GM21737 (cell line): Measurements from ENCODE around the gene TFCP2L1.

Experiments
- ATAC-seq: cut with Tn5 transposase; IDR thresholded peaks from one replicate; pipeline ENCODE4 v1.9.1; 2021; ENCODE audit warnings: mild to moderate bottlenecking, moderate library complexity; ENCODE audit not compliant: unreplicated experiment

The TFCP2L1 gene

DNA sequence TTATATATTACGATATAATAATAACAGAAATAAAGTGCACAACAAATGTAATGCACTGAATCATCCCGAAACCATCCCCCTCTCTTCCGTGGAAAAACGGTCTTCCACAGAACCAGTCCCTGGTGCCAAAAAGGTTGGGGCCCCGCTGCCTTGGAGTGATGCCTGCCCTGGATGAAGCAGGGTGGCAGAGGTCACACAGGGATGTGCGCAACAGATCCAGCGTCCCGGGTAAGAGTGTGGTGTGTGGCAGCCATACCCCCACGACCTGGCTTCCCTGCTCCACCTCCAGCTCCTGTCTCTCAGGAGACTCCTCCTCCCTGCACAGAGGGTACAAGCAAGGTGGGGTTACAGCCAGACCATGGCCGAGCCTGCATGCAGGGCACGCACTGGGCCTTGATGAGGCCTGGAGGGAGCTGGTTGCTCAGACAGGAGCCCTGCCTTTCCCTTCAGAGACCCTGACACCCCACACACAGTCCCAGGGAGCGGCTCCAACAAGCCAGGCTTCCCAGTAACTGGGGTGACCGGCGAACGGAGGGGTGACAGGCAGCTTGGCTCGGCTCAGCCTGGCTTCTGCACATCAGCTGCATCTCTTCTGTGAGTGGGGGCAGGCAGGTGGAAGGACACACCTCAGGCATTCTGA lies 41.1 kb downstream of the TFCP2L1 start:
- no peak for ATAC-seq

DNA sequence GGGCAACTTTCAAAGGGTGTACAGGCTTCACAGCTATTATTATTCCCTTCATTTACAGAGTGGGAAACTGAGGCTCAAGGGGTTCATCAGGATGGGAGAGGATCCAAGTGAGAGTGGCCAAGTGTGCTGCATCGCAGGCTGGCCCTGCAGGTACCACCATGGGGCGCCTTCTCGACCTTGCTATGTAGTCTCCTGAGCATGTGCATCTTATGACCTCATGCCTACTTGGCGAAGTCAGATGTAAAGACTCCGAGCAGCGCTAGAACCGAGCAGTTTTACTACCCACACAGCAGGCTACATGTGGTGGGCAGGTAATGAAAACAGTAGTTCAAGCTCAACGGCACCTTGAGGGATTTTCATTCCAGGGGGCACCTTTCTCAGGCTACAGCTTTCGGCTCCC lies 42.0 kb downstream of the TFCP2L1 start:
- ATAC-seq, result no peak

DNA sequence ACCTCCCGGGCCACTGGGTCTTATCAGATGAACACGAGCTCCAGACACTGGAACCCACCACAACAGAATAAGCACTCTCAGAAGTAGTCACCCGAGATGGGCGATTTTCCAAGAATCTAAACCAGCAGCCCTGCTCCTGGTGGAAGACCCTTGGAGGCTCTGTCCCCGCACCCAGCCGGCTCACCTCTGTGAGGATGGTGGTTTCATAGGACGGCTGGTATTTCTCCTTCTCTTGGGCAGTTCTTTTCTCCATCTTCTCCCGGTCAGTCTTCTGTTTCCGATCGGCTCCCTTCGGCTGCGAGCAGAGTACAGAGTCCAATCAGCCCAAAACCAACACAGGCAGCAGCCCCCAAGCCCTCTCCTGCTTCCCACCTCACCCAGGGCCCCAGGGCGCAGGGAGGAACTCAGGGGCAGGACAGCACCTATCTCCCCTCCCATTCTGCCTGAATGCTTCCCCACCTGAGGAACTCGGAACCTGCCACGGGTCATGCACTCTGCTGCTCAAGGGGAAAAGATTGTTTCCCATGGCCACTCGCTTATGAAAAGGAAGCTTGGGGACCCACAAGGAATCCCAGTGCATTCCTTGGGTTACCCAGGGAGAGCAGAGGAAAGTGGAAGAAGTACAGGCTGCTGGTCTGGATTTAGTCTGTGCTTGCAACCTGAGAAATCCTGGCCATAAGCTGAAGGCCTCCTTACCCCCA lies 42.7 kb downstream of the TFCP2L1 start:
- ATAC-seq, result no peak

DNA sequence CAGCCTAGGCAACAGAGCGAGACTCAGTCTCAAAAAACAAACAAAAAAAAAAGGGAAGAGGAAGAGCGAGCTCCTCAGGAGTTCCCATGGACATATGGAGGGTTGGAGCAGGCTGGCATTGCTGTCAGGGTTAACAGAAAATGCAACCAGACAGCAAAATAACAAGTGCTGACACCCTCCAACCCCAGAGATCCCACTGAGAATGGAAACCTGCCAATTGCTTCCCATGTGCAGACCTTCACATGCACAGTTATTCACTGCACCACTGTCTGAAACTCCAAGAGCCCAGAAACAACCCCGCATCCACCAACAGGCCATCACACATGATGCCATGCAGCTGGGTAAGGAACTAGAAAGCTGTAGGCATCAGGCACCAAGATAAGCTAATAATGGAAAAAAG lies 43.5 kb downstream of the TFCP2L1 start:
- ATAC-seq, result no peak

DNA sequence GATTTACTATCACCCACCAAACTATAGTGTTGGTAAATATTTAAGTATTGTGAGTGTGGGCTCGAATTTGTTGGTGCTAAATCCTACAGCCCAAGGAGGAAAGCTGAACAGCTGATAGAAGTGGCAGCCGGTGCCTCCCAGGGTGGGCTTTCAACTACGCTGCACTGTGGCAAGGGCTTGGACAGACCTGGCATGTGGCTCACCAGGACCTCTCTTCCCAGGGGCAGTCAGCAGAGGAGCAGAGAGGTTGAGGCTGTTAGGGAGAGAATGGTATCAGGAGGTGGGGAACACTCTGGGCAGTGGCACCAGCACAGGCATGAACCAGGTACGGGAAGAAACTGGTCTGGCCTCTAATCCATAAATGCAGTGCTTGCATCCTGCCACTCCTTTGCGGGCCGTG lies 44.6 kb downstream of the TFCP2L1 start:
- ATAC-seq, result no peak

DNA sequence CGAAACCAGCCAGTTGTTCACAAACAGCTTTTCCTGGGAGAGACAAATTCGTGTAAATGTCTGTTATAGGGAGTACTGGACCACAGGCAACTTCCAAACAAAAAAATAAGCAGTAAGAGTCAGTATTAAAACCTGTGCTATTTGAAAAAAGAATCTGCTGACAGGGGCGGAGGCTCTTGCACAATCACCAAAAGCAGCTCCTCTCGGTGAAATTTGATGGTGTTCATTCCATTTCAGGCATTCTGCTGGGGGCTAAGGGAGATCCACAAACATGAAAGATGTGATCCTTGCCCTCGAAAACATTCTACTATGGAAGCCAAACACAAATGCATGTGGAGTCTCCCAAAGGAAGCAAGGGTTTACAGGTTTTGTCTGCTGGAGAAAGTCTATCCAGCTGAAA lies 45.0 kb downstream of the TFCP2L1 start:
- no peak for ATAC-seq

DNA sequence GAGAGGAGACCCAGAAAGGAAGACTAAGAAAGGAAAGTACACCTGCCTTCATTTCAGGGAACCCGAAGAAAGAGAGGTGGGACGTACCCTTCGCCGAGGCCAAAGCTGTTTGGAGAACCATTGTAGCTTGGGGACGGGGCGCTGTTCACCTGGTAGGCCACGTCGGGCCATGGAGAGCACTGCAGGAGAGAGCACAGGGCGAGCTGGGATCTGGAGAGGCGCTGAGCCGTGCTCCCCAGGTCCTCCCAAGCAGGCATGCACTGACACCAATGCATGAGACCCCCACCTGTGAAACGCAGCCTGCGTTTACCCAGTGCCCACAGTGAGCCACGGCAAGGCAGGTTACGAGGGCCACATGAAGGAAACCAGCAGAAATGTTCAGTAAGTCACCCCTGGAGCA lies 45.5 kb downstream of the TFCP2L1 start:
- ATAC-seq, result no peak

DNA sequence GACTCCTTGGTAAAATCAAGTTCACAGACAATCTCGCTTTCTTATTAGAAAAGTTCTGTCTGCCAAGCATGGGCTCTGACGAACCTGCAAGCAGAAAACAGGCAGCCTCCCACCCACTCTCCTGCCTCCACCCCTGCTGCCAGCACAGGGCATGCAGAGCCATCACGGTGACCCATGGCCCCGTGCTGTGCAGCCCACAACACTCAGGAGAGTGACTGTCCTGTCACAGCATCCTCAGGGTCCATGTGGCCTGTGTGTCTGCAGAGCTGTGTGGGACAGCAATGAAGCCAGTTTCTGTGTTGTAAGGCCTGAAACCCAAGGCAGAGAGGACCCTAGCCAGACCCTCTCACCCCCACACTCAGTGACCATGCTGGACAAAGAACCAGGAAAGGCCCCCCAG lies 46.2 kb downstream of the TFCP2L1 start:
- ATAC-seq, result no peak

DNA sequence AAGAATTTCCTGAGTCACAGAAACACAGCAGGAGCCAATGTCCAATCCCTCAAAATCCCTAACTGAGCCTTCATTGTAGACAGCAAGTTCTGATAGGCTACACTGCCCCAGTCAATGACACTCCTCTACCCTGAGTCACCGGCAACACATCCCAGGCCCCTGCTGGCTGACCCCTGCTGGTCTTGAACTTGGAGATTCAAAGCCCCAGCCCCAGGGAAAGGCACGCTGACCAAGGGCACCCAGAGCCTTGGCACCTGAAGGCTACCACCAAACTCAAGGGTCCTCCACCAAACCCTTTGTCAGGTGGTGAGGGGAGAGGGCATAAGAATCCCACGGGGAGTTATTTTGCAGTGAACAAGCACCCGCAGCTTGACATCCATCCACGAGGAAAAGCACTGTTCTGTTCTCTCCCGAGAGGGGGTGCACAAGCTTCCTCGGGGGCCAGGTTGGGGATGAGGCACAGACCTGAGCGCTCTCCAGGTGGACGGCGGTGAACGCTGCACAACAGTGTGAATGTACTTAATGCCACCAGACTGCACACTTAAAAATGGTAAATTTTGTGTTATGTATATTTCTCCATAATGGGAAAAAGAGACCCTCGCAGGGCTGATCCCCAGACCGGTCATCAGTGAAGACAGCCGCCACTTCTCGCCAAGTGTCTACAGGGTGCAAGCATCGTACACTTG lies 46.9 kb downstream of the TFCP2L1 start:
- ATAC-seq, result no peak

DNA sequence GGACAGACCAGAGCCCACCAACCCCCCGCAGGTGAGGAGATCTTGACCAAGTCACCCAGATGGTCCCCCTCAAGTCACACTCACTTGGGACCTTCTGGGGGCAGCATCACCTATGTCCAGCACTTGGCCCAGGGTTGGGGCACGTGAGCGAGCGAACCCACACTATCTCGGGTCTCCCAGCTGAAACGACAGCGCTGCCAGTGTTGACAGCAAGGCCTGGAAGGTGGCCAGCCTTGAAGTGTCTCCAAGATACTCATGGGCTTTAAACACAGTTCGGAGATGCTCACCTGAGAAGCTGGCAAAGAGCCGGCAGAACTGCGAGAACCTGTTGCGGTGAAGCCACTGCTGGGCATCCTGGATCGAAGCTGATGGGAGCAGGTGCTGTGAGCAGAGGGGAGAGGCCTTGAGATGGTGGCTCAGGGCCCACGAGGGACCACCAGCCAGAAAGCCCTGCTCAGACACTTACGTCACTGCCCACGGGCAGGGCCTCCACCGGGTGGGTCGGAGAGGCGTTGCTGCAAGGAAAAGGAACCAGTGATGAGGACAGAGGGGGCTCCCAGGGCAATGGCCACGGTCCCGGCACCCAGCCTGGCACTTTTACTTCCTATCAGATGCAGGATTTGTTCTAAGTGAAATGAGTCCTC lies 47.5 kb downstream of the TFCP2L1 start:
- no peak for ATAC-seq

DNA sequence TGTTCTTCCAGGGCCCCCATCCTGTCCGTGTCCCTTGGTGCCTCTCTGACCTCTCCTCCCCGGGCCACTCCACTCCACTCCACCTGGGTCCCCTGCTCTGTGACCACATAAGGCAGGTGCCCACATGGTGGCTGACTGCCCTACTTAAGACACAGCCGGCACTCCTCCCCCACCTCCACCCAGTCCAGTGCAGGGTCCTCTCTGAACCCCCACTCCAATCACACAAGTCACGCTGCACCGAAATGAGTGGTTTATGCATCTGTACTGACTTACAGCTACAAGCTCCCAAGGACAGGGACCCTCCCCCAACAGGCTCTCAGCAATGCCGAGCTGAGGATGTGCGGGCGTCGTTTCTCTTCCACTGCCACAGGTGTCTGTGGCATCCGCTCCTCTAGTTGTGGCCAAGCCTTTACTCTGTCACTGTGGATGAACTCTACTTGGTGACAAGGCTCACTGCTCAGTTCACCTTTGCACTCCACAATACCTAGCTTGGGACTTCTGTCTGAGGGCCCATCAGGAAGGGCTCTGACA lies 48.3 kb downstream of the TFCP2L1 start:
- ATAC-seq, result no peak

DNA sequence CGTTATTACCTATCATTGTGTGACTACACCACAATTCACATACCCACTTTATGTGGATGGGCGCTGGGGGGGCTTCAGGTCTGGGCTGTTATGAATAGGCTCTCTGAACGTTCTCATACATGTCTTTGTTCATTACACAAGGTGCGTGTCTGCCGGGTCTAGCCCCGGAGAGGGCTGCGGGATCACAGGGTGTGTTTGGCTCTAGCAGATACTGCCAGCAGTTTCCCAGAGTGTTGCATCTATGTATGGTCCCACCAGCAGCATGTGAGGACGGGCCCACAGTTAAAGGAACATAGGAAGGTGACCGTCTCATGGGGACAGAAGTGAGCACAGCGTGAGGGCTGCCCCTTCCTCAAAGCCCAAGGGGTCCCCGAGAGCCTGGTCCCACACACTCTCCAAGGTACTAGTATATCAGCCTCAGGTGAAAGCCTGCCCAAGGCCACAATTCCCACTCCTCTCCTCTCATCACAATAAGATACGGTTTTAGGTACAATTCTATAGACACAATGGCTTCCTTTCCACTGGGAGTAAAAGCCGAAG lies 48.8 kb downstream of the TFCP2L1 start:
- ATAC-seq, result no peak

DNA sequence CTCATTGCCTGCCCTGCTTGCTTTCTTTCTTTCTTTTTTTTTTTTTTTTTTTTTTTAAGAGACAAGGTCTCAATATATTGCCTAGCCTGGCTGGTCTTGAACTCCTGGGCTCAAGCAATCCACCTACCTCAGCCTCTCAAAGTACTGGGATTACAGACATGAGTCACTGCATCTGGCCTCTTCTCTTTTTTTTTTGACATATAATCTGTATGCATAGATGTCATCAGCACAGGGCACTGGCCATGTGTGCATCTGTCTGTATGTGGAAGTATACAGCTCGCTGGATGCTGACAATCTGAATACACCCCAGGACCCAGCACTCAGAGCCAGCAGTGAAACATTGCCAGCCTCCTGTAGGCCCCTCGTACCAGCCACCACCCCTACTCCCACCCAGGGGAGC lies 49.5 kb downstream of the TFCP2L1 start:
- no peak for ATAC-seq

DNA sequence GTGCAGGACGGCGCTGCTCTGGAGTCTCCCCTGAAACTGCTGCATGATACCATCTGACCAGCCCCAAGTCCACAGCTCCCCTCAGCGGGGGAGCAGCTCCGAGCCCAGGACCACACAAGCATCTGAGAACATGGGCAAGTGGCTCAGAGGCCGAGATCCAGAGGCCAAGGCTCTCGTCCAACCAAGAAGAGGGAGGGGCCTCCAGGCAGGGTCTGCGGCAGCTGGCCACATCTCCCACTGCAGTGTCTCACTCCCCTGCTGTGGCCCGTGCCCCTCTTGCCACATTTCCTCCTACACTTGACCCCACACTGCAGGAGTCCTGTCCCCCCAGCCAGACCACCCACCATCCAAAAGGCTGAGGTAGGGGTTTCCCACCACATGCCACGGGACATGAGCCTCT lies 50.2 kb downstream of the TFCP2L1 start:
- no peak for ATAC-seq

DNA sequence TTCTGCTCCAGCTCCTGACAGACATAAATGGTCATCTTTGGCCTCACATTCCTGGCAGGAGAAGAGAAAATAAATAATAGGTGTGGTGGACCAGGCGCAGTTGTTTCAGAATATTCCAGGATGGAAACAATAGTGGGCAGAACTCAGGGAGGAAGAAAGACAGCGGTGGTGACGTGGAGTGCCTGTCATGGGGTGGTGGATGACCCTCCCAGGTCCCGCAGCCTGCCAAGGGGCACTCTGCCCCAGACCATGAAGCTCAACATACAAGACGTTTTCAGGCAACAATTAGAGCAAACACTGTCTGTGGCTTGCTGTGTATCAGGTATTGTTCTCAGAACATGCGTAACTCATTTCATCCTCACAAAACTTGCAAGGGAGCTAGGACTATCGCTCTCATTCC lies 50.9 kb downstream of the TFCP2L1 start:
- ATAC-seq, result no peak

DNA sequence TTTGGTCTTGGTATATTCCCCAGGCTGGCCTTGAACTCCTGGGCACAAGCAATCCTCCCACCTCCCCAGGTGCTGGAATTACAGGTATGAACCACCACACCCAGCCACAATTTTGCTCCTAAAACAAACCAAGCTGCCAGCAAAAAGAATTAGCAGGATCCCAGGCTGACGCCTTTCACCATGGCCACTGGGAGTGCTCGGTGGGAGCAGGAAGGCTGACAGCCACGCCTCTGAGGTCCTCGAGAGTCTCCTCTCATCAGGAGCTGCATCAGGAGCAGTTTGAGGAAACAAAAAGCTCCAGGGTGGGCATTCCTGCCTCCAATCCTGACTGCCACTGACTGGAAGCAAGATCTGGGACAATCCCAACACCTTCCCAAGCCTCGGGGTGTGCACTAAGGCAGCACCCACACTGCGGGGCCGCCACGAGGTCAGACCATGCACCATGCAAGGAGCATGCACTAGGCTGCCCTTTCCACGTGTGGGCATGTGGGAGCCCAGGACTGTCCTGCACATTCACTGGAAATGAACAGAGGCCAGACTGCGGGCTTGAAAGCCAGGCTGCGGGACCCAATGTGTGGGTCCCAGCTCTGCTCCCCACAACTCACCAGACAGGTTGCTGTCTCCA lies 51.4 kb downstream of the TFCP2L1 start:
- ATAC-seq, result no peak

DNA sequence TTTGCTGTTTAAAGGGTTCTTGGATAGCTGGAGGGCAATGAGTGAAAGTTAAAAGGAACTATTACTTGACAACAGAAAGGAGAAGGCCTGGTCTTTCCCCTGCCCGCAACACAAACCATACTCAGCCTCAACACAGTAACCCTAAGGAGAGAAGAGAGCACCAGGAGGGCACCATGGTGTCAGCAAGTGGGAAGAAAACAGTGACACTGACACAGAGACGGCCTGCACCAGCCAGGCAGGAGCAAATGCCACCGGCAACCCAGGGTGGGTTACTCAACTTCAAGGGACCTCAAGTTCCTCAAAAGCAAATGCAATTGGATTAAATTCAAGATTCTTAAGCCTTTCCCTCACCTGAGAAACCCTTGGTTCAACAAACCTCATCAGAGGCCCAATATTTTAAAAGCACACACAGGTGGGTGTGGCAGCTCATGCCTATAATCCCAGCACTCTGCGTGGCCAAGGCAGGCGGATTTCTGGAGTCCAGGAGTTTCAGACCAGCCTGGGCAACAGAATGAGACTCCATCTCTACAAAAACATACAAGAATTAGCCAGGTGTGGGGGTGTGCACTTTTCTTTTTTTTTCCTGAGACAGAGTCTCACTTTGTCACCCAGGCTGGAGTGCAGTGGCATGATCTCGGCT lies 52.3 kb downstream of the TFCP2L1 start:
- ATAC-seq, result no peak

DNA sequence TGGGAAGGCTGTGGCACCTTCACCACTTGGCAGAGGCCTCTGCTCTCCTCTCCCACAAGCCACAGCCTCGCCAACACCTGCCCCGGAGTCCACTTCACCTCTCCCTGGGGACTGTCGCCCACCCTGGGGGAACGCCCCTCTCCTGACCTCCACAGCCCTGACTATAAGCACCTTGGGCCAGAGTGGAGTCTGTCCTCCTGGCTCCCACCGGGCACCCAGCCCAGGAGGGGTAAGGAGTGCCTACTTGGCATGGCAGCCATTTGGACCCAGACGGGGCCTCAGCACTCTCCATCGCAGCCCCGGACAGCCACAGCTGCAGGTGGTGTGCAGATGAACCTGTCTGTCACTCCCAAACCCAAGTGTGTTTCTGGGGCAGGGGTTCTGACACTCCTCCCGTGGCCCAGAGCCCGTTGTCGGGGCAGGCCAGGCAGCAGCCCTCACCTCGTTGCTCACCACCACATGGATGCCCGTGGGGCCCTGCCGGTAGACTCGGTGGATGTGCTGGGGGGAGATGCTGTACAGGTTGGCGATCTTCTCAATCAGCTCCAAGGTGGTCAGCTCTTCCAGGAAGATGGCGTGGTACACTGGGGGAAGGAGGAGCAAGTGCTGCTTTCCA lies 53.5 kb downstream of the TFCP2L1 start:
- no peak for ATAC-seq

DNA sequence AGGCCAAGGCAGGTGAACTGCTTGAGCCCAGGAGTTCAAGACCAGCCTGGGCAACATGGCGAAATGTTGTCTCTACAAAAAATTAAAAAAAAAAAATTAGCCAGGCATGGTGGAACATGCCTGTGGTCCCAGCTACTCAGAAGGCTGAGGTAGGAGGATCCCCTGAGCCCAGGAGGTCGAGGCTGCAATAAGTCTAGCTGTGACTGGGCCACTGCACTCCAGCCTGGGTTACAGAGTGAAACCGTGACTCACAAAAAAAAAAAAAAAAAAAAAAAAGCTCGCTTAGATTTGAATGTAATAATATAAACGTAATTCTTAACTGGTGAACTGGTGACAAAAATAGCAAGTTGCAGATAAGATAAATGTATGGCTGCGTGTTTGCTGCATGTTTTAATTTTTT lies 56.5 kb downstream of the TFCP2L1 start:
- no peak for ATAC-seq
